ACHN (cell line): ENCODE data around the gene TACR2.

Experiments used
- DNase-seq: peaks from one replicate; pipeline ENCODE4 v3.0.0-alpha.2; 2015
- in situ Hi-C: cut with HindIII; loops from 2 replicates; pipeline ENCODE4 v1.10.0; 2017; ENCODE audit warnings: low sequenced_read_pairs, low pct_ligation_motif_present, low pct_unique_long_range_greater_than_20kb

The TACR2 gene

DNA sequence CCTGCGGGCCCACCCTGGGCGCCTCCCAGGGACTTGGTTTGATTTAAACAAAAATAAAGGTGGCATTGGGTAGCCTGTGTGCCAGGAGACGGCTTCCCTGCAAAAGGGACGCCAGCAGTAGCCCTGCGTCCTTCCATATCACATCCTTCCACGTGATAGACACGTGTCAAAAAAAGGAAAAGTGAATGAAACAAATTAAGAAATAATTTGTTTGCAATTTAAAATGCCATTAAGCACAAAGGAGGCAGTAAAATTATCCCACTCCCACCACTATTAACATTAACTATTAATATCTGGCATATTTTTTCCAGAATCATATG is 7.6 kb downstream of the TACR2 start:
- in situ Hi-C loops, result no loop called here
- no peak for DNase-seq

DNA sequence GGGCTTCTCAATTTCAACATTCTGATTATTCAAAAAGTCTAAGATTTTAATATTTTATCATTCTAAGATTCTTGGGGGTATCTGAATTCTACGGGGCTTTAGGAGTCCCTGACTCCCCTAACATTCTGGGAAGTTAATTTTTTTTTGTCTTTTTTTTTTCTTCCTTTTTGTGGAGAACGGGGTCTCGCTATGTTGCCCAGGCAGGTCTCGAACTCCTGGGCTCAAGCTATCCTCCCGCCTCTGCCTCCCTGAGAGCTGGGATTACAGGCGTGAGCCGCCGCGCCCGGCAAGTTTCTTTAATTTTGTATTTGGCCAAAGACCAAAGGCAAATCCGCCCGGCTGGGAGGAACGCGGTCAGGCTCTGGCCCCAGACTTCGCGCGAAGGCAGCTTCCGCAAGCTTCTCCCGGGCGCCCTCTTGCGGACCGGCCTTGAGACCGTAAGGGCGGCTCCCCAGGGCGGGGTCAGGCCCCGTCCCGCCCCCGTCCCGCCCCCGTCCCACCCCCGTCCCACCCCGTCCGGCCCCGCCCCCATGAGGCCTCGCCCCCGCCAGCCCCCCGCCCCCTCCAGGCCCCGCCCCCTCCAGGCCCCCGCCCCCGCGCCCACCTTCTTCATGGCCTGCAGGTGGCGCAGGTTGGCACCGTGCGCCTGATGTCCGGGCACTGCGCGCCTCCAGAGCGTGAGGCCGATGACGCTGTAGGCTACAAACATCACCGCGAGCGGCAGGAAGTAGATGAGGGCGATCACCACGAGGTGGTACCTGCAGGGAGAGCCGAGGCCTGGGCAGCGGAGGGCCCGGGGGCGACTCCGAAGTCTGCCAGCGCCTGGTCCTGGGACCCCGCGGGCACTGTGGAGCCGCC is 8.2 kb downstream of the TACR2 start:
- peak; percentile 96 for DNase-seq
- in situ Hi-C loops, result no loop called here

DNA sequence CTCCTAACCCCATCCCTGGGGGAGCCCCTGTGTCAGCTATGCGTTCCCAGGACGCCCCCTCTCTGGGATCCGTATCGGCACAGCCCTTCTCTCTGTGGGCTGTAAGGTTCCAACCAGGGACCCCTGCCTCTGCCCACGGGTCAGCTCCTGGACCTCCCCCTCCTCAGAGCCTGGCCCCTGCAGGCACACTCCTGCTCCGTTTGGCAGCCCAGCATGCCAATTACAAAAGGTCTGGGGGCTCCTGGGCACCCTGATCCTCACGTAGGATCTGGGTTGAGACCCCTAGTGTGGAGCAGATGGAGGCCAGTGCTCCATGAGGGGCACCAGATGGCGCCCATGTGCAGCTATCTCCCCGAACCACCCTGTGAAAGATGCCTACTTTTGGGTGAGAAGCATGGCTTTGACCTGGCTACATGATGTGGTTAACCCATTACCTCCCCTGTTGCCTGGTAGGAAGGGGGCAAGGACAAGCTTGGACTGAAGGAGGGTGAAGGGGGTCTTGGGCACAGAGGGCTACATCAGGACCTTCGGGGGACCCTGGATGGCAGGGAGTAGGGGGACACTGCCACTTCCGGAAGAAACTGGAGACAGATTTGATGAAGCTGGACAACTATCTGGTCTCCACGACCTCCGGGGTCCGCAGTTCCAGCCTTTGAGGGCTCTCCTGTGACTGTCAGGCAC is 9.0 kb downstream of the TACR2 start:
- in situ Hi-C loops, result no loop called here

DNA sequence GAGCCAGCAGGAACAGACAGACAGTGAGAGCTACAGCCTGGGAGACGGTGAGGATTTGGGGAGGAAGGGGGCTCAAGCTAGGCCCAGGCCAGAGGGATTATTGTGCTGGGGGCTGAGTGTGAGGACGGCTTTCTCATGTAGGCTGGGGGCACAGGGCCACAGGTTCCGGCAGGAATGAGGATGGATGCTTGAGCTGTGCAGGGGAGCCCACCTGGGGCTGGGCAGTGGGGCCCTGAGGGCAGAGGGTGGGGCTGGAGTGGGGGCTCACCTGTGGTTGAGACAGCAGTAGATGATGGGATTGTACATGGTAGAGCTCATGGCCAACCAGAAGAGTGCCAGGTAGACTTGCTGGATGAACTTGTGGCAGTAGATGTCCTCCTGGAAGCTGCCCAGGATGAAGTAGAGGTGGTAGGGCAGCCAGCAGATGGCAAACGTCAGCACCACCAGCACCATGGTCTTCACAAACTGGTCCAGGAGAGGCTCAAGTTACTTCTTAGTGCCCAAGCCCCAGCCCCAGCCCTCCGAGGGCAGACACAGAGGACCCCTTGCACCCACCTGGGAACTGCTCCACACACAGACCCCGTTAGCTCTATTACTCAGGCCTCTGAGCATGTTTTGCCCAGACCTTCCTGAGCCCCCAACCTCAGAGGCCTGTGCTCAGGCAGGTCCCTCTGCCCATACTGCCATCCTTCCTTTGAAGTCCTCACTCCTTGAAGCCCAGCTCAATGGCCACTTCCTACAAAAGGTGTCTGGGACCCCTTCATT is 9.7 kb downstream of the TACR2 start:
- DNase-seq, result no peak
- in situ Hi-C loops, result no loop called here

More for the DNA sequence above, 9.0 kb downstream of the TACR2 start:
- DNase-seq, result peak; percentile 39

DNA sequence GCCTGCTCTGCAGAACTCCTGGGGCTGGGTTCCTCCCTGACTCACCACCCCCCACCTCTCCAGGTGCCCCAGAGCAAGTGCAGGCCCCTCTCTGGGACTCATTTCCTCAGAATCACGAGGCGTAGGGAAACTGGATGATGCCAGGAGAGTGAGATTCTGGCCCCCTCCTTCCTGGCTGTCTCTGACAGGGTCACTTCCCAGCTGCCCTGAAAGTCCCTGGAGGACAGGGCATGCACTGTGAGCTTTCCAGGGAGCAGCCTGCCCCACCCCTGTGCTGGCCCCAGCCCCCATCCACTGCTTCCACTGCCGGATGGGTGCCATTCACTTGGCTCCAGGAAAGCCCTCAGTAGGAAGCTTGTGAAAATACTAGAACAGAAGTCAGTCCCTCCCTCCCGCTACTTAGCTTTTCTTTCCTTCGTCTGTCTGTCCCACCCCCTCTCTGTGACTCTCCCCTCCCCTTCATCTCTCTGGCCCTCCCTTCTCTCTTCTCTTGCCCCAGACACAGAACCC is 10.4 kb downstream of the TACR2 start:
- no peak for DNase-seq
- in situ Hi-C loops, result no loop called here

DNA sequence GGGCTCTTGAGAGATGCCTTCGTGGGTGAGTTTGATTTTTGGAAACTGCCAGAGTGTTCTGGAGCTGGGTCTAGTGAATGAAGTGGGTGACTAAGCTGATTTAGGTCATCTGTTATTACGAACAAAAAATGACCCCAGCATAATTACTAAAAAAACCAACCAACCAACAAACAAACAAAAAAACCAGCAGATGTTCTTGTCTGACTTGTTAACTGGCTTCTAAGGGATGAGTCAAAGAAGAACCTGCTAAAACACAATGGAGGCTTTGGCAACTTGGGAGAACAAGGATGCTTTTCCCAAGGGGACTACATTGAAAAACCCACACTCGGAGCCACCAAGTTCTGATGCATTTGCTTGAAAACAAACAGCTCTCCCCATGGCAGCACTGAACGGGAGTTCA is 11.5 kb downstream of the TACR2 start:
- in situ Hi-C loops, result no loop called here
- no peak for DNase-seq

DNA sequence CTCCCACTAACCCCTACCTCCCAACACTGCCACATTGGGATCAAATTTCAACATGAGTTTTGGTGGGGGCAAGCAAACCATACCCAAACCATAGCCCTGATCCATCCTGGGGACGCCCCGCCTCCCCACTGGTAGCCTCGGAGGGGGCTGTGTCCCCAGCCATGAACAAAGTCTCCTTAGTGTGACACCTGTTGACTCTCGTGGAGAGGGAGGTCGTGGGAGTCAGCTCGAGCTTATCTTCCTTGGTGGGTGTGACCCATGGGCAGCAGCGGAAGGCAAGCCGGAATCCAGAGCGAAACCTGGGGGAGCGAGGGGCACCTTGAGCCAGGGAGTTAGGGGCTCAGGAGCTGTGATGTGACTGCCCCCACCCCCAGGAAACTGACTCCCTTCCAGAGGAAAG is 11.9 kb downstream of the TACR2 start:
- in situ Hi-C loops, result no loop called here
- no peak for DNase-seq

DNA sequence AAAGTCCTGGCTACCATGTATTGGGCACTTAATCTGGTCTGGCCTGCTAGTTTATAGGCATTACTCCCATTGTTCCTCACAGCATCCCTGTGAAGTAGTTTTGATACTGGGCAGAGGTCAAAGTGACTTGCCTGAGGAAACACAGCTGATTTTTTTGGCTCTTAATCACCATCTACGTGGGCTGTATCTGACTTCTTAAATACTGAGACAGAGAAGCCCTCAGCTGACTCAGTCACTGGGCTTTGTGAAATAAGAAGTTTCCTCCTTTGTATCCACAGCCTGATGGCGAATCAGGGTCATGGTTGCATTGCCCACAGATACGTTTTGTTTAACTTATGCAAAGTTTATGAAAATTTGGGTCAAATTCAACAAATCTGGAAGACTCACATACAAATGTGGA is 13.2 kb downstream of the TACR2 start:
- in situ Hi-C loops, result no loop called here
- DNase-seq, result no peak

DNA sequence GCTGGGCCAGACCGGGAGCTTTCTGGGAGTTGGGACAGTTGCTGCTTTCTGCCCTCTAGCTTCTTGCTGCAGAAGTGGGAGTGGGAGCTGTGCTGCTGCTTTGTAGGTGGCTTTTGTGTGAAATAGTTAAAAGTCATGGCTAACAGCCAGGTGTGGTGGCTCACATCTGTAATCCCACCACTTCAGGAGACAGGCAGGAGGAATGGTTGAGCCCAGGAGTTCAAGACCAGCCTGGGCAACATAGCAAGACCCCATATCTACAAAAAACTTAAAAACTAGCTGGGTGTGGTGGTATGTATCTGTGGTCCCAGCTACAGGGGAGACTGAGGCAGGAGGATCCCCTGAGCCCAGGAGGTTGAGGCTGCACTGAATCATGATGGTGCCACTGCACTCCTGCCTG is 13.7 kb downstream of the TACR2 start:
- DNase-seq, result no peak
- in situ Hi-C loops, result no loop called here

DNA sequence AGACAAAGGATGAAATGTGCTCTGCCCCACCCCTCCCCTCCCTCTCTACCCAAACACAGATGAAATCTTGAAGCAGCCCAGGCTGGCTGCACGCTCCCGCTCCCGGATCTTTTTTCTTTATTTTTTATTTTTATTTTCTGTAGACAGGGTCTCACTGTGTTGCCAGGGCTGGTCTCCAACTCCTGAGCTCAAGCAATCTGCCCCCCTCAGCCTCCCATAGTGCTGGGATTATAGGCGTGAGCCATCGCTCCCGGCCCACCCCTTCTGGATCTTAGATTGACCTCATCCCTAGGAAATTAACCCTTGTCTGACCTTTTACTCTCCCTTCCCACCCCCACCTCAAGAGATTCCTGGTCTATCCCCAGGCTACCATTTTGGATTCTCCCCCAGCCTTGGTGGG is 14.3 kb downstream of the TACR2 start:
- in situ Hi-C loops, result no loop called here
- DNase-seq, result no peak

DNA sequence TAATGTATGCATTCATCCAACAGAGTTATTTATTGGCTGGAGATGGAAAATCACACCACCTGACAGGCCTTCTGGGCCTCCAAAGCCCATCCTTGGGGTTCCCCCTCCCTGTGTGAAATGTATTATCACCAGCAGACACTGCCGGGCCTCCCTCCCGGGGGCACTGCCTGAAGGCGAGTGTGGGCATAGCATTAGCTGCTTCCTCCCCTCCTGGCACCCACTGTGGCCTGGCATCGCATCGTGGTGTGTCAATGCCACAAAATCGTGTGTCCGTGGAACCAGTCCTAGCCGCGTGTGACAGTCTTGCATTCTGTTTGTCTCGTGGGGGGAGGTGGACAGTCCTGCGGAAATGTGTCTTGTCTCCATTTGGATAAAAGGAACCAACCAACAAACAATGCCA is 15.3 kb downstream of the TACR2 start:
- in situ Hi-C loops, result no loop called here
- no peak for DNase-seq

DNA sequence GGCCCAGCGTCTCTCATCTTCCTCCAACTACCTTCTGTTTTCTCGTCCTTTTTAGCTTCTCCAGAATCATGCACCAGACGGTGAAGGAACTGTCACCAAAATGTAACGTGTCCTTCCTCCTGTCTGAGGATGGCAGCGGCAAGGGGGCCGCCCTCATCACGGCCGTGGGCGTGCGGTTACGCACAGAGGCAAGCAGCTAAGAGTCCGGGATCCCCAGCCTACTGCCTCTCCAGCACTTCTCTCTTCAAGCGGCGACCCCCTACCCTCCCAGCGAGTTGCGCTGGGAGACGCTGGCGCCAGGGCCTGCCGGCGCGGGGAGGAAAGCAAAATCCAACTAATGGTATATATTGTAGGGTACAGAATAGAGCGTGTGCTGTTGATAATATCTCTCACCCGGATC is 15.8 kb downstream of the TACR2 start:
- DNase-seq, result no peak
- in situ Hi-C loops, result no loop called here

DNA sequence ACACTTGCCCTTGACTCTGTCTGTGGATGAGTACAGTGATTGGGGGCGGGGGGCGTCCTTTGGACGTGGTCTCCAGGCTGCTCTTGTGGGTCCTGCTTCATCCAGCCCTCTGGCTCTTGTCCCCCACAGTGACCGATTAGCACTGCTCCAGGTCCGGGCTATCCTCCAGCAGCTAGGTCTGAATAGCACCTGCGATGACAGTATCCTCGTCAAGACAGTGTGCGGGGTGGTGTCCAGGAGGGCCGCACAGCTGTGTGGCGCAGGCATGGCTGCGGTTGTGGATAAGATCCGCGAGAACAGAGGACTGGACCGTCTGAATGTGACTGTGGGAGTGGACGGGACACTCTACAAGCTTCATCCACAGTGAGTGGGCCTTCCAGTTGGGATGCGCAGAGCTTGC is 18.3 kb downstream of the TACR2 start:
- DNase-seq, result no peak
- in situ Hi-C loops, result no loop called here

DNA sequence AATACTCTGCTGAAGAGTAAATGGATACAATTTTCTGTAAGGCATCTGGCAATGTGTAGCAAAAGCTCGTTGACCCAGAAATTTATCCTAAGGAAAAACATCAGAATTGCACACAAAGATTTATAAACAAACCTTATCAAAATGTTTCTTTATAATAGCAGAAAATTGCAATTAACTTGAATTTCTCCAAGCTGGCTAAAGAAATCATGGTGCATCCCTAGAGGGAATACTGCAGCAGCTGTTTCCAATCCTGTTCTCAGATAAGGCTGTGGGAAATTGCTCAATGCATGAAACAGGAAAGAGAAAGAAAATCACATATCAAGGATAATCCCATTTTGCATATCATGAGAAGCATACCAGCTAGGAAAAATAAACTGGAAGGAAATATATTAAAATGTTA is 18.7 kb downstream of the TACR2 start:
- no peak for DNase-seq
- in situ Hi-C loops, result no loop called here

DNA sequence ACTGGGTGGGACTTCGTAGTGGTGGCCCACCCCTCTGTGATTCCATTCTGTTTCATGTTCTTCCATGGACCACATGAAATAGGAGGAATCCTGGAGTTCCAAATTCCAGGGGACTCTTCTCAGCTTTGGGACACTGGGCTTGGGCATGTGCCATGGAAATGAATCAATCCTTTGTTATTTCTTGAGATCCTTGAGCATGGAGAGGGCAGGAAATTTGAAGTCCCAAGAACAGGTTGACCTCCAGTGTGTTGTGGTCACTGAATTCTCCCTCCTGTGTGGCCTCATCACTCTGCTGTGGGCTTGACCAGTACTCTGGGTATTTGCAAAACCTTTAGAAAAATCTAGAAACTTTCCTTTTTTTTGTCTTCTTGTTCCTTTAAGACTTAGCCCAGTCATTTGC is 22.7 kb downstream of the TACR2 start:
- peak; percentile 22 for DNase-seq
- in situ Hi-C loops, result no loop called here

DNA sequence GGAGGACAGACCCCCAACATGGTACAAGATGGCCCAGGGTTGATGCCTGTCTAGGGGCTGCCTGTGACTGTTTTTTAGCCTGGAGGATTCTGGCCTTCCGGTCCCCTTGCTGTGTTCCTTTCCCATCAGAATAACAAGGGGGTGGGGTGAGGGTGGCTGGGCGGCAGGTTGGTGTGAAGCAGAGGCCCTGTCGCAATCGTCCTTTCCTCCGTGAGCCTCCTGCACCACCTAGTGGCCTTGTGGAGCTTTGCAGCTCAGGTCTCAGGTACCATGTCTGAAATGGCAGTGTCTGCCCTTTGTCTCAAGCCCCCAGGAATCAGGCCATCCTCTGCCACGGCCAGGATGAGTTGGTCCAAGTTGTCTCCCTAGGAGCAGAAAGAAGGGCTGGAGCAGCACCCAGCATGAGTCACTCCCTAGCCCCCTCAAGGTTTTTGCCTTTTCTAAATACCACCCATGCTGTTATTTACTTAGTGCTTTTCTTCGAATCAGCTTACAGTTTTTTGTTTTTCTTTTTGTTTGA is 24.2 kb downstream of the TACR2 start:
- in situ Hi-C loops, result no loop called here
- peak; percentile 85 for DNase-seq

DNA sequence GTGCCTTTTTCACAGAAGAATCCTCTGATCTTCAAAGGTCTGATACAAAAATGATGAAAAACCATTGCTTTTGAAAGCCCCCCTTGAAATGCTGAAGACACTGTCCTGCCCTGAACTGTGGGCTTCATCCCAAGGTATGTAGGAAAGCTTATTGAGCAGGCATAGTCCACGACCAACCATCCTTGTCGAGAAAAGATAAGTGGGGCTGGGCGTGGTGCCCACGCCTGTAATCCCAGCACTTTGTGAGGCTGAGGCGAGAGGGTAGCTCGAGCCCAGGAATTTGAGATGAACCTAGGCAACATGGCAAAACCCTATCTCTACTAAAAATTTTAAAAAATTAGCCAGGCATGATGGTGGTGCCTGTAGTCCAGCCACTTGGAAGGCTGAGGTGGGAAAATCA is 25.6 kb downstream of the TACR2 start:
- in situ Hi-C loops, result no loop called here
- peak; percentile 10 for DNase-seq

DNA sequence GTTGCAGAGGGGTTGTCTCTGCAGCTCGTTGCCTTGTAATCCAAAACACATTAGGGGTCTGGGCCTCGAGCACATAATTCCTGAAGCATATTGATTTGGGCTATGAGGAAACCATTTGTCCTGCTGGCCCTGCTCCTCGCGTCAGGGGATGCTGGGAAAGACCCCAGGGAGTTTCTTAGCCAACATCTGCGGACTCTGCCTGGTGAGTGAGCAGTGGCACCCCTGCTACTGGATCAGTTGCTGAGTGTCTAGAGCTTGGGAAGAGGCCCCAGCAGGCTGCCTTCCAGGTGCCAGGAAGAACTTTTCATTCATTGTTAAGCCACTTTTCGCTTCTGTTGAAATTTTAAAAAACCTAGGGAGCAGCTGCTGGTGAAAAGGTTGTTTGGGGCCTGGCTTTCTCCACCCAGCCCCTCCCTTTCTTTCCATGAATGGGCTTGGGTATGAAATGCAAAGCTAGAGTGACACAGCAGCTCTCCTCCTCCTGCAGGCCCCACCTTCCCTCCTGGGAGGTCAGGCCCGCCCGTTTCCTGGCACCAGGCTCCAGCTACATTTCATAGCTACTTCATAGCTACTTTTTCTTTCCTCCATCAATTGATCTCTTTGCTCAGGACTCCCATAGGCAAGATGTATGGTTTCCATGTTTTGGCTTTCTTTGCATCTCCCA is 26.8 kb downstream of the TACR2 start:
- DNase-seq, result peak; percentile 68
- in situ Hi-C loops, result no loop called here

DNA sequence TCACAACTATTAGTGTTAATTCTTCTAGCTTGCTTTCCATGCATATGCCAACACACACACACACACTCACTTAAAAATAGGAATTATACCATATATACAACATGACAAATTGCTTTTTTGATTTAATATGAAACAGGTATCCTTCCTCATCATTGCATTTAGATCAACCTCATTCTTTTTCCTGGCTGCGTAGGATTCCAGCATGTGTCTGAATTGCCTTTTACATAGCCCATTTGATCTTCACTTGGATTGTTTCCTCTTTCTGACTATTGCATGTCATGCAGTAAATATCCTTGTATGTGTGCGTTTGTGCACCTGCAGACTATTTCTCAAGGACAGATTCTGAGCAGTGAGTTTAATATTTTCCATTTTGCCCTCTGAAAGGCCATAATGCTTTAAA is 28.2 kb downstream of the TACR2 start:
- no peak for DNase-seq
- in situ Hi-C loops, result no loop called here
